ENCODE results near the gene ASCC1. TPM values are rescaled to one million over a fixed set of nuclear protein-coding genes. Genes with fewer than 3 reads are reported as not detected.
A peak's percentile ranks its signal among the peaks of the same experiment; 100 is the strongest.

ASCC1 gene
- total and polyA plus RNA-seq, 7 donors = 15.3 to 37.0 (median 19.3) TPM

DNA sequence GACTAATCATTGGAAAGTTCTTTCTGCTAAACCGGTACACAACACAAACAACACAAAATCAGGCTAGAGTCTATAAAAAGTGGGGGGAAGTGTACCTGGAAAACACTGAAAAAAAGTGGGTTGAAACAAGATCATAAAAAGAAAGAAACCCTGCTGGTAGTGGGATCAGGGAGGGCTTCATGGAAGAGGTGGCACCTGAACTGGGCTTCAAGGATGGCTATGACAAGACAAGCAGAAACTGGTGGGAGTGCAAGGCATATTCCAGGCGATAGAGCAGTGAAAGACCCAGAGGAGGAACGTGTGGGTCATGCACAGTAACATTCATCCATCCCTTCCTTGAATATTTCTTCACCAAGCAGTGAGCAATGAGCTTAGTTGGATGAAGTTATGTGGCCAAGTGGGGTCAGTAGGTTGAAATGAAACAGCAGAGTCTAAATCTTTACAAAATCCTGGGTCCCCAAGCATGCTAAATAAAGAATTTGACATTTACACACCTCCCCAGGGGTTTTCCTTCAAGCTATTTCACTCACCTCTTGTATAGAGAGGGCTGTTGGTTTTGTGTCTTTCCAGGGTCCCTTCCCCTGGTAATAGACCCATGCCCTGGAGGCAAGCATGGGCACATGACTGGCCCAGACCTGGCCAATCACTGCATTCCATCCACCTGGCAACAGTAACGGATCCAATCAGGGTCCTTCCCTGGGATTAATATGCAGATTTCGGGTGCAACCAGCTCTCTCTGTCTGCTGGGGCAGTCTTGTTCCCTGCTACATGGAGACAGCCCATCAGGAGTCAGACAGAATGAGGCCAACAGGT lies 165.9 kb downstream of the ASCC1 start:
- no peak for ATAC-seq
- Histone ChIP-seq H3K27ac (no peak overlapping the region), H3K27me3 (ENCODE audit: insufficient read depth in 3 of 3, low read length in 2 of 3) (no peaks in the 10 kb centered on the region), H3K9me3 (no peaks in the 10 kb centered on the region), H3K4me1 (no peaks in the 10 kb centered on the region), H3K36me3 (ENCODE audit: insufficient read depth in 1 of 2, low read depth in 1 of 2) (no peaks in the 10 kb centered on the region), H3K4me3 (no peak overlapping the region)
- intact Hi-C loops (cut with DNase I) = loop anchor here (2.0 to 5.0 kb wide), 4 partner anchors 78 to 287 kb away; no protein-coding TSS in a partner anchor
- TF ChIP-seq, protein P1, sequence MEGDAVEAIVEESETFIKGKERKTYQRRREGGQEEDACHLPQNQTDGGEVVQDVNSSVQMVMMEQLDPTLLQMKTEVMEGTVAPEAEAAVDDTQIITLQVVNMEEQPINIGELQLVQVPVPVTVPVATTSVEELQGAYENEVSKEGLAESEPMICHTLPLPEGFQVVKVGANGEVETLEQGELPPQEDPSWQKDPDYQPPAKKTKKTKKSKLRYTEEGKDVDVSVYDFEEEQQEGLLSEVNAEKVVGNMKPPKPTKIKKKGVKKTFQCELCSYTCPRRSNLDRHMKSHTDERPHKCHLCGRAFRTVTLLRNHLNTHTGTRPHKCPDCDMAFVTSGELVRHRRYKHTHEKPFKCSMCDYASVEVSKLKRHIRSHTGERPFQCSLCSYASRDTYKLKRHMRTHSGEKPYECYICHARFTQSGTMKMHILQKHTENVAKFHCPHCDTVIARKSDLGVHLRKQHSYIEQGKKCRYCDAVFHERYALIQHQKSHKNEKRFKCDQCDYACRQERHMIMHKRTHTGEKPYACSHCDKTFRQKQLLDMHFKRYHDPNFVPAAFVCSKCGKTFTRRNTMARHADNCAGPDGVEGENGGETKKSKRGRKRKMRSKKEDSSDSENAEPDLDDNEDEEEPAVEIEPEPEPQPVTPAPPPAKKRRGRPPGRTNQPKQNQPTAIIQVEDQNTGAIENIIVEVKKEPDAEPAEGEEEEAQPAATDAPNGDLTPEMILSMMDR (IDR thresholded peaks at IDR 0.05) = no peak
- 90 to 93% (median 91%) methylated on average over 5 of the region's 5 CpGs for WGBS, 3 donors
- DNase-seq = peak in 1 of 2 donors; percentile 17

- WGBS, 3 donors = 75 to 84% (median 81%) methylated on average over 1 of the region's 1 CpG
- Histone ChIP-seq H3K27ac (no peak overlapping the region), H3K4me3 (no peak overlapping the region), H3K27me3 (ENCODE audit: insufficient read depth in 3 of 3, low read length in 2 of 3) (no peaks in the 10 kb centered on the region), H3K9me3 (no peaks in the 10 kb centered on the region), H3K4me1 (no peaks in the 10 kb centered on the region), H3K36me3 (ENCODE audit: insufficient read depth in 1 of 2, low read depth in 1 of 2) (no peaks in the 10 kb centered on the region)
- TF ChIP-seq, protein P1 (IDR thresholded peaks at IDR 0.05) = no peak
- DNase-seq (peak in 1 of 2 donors; percentile 4), ATAC-seq (no peak)
- intact Hi-C loops (cut with DNase I) = loop anchor here (2.0 to 5.0 kb wide), 4 partner anchors 77 to 287 kb away; no protein-coding TSS in a partner anchor
Measured at GRCh38 chr10:72049472-72049871, 166.6 kb downstream of the ASCC1 start.

GRCh38 chr10:72048450-72049124 lies 167.5 kb downstream of the ASCC1 start:
- WGBS, 3 donors = 28 to 30% (median 30%) methylated on average over 12 of the region's 12 CpGs
- ATAC-seq (peak; percentile 90 to 95 (median 93)), DNase-seq (peak; percentile 90 to 95)
- Histone ChIP-seq H3K27me3 (ENCODE audit: insufficient read depth in 3 of 3, low read length in 2 of 3) (no peaks in the 10 kb centered on the region), H3K4me1 (no peaks in the 10 kb centered on the region), H3K36me3 (ENCODE audit: insufficient read depth in 1 of 2, low read depth in 1 of 2) (no peaks in the 10 kb centered on the region), H3K4me3 (no peak overlapping the region), H3K27ac (no peak overlapping the region), H3K9me3 (no peaks in the 10 kb centered on the region)
- TF ChIP-seq, protein P1 (IDR thresholded peaks at IDR 0.05) = peak; percentile 100
- intact Hi-C loops (cut with DNase I) = loop anchor here (1.0 to 5.0 kb wide), 5 partner anchors 76 to 288 kb away; no protein-coding TSS in a partner anchor

Other genes with a start within 250 kb of the ASCC1 start
- gene SPOCK2, start 127.7 kb downstream of the ASCC1 start, total RNA-seq = 1 to 10 TPM; 1.8 to 5.3 (median 3.7) TPM
- gene SPOCK2, start 127.7 kb downstream of the ASCC1 start, polyA plus RNA-seq = 1 to 10 TPM; 2.3 to 4.3 (median 3.3) TPM
- gene ANAPC16, start 264 bp downstream of the ASCC1 start, total RNA-seq = 100 to 1,000 TPM in 3 of 4 donors, 10 to 100 TPM in 1; 80.3 to 144 (median 119) TPM
- gene ANAPC16, start 264 bp downstream of the ASCC1 start, polyA plus RNA-seq = 100 to 1,000 TPM in 2 of 3 donors, 10 to 100 TPM in 1; 60.1 to 184 (median 167) TPM
- gene DDIT4, start 57.6 kb upstream of the ASCC1 start, total RNA-seq = 100 to 1,000 TPM in 1 of 4 donors, 10 to 100 TPM in 3; 16.1 to 220 (median 65.4) TPM
- 100 to 1,000 TPM; 114 to 744 (median 487) TPM for gene DDIT4, start 57.6 kb upstream of the ASCC1 start, polyA plus RNA-seq
- gene DNAJB12, start 138.6 kb upstream of the ASCC1 start, total RNA-seq = 10 to 100 TPM; 24.0 to 38.7 (median 34.0) TPM
- gene DNAJB12, start 138.6 kb upstream of the ASCC1 start, polyA plus RNA-seq = 10 to 100 TPM; 22.1 to 24.9 (median 22.5) TPM

Measured in psoas muscle (tissue), 8 donors.